NB4 (cell line): Measurements from ENCODE around the gene HDAC8.

Experiments
- CTCF ChIP-seq: IDR thresholded peaks from one replicate; pipeline ENCODE4 v1.5.1; 2012; ENCODE audit warnings: low read depth, low read length
- MAX ChIP-seq: IDR thresholded peaks from 2 replicates; pipeline ENCODE4 v1.6.1; 2011; ENCODE audit warnings: low read depth, low read length
- MYC ChIP-seq: IDR thresholded peaks from 2 replicates; pipeline ENCODE4 v1.6.1; 2011; ENCODE audit warnings: low read depth, low read length
- POLR2A ChIP-seq: IDR thresholded peaks from 2 replicates; pipeline ENCODE4 v1.6.1; 2011; ENCODE audit warnings: mild to moderate bottlenecking; ENCODE audit not compliant: insufficient read length; ENCODE audit errors: extremely low read depth

GRCh38 chrX:72309297-72310071, 263.2 kb downstream of the HDAC8 start:
- TF ChIP-seq CTCF (no peak), POLR2A (no peak), MYC (no peak), MAX (no peak)
